HCEC 1CT (cell line): ENCODE measurements around the gene MFN1.

ENCODE experiments used
- DNase-seq: peaks from one replicate; pipeline ENCODE4 v3.0.0-alpha.2; 2017

The MFN1 gene

GRCh38 chr3:179348325-179349013, 960 bp downstream of the MFN1 start:
- DNase-seq: no peak

- DNase-seq: no peak
These were observed 8.5 kb downstream of the MFN1 start for GRCh38 chr3:179355996-179356395.

GRCh38 chr3:179363332-179363731, 15.8 kb downstream of the MFN1 start:
- no peak for DNase-seq

GRCh38 chr3:179369621-179370020, 22.1 kb downstream of the MFN1 start:
- no peak for DNase-seq

- DNase-seq: no peak
These were observed 26.4 kb downstream of the MFN1 start for GRCh38 chr3:179373938-179374337.

GRCh38 chr3:179375091-179375999, 27.8 kb downstream of the MFN1 start:
- no peak for DNase-seq

- DNase-seq: no peak
These were observed 29.0 kb downstream of the MFN1 start for GRCh38 chr3:179376474-179376873.

GRCh38 chr3:179391906-179392305, 44.4 kb downstream of the MFN1 start:
- DNase-seq: no peak

GRCh38 chr3:179398574-179399231, 51.2 kb downstream of the MFN1 start:
- DNase-seq: peak; percentile 17

- no peak for DNase-seq
These were observed 54.1 kb downstream of the MFN1 start for GRCh38 chr3:179401561-179401960.

GRCh38 chr3:179402963-179403362, 55.5 kb downstream of the MFN1 start:
- no peak for DNase-seq

- DNase-seq: no peak
These were observed 56.8 kb downstream of the MFN1 start for GRCh38 chr3:179404307-179404706.

GRCh38 chr3:179410331-179410730, 62.8 kb downstream of the MFN1 start:
- no peak for DNase-seq

GRCh38 chr3:179410999-179411398, 63.5 kb downstream of the MFN1 start:
- no peak for DNase-seq

GRCh38 chr3:179414804-179415203, 67.3 kb downstream of the MFN1 start:
- no peak for DNase-seq

- DNase-seq: no peak
These were observed 67.9 kb downstream of the MFN1 start for GRCh38 chr3:179415377-179415776.

- peak; percentile 75 for DNase-seq
These were observed 69.2 kb downstream of the MFN1 start for GRCh38 chr3:179416681-179417080.

GRCh38 chr3:179418610-179419009, 71.1 kb downstream of the MFN1 start:
- no peak for DNase-seq

- peak; percentile 47 for DNase-seq
These were observed 74.0 kb downstream of the MFN1 start for GRCh38 chr3:179421500-179421899.

- DNase-seq: no peak
These were observed 77.6 kb downstream of the MFN1 start for GRCh38 chr3:179425075-179425474.

GRCh38 chr3:179428876-179429548, 81.5 kb downstream of the MFN1 start:
- no peak for DNase-seq

GRCh38 chr3:179430277-179430870, 82.9 kb downstream of the MFN1 start:
- no peak for DNase-seq

GRCh38 chr3:179432021-179432420, 84.5 kb downstream of the MFN1 start:
- no peak for DNase-seq
